GM21381 (cell line): ENCODE measurements around the gene TMTC4.
A peak's percentile ranks its signal among the peaks of the same experiment; 100 is the strongest.
"Not testable (repeated sequence)": the region's sequence is repeated elsewhere in the genome, so short reads cannot be mapped to it uniquely, and the experiment has no call there.

Experiments
- ATAC-seq: cut with Tn5 transposase; IDR thresholded peaks from one replicate; pipeline ENCODE4 v1.9.1; 2021; ENCODE audit warnings: mild to moderate bottlenecking, moderate library complexity; ENCODE audit not compliant: unreplicated experiment

TMTC4 gene, protein sequence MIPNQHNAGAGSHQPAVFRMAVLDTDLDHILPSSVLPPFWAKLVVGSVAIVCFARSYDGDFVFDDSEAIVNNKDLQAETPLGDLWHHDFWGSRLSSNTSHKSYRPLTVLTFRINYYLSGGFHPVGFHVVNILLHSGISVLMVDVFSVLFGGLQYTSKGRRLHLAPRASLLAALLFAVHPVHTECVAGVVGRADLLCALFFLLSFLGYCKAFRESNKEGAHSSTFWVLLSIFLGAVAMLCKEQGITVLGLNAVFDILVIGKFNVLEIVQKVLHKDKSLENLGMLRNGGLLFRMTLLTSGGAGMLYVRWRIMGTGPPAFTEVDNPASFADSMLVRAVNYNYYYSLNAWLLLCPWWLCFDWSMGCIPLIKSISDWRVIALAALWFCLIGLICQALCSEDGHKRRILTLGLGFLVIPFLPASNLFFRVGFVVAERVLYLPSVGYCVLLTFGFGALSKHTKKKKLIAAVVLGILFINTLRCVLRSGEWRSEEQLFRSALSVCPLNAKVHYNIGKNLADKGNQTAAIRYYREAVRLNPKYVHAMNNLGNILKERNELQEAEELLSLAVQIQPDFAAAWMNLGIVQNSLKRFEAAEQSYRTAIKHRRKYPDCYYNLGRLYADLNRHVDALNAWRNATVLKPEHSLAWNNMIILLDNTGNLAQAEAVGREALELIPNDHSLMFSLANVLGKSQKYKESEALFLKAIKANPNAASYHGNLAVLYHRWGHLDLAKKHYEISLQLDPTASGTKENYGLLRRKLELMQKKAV

DNA sequence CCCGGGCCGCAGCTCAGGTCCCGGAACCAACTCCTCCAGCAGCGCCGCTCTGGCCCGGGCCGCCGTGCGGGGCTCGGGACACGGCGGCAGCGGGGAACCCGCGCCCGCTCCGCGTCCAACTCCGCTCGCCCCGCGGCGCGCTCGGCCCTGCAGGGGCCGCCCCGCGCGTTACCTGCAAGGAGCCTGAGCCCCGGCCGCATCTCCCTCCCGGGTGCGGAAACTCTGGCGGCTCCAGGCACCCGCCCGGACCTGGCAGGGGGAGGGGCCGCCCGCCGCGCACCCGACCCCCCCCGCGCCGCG lies at the start of gene TMTC4:
Gene TMTC4 (minus strand): TSS at position 224 of the 300 bp plus-strand sequence. CDS start 4,433 bp downstream, outside the sequence.
- peak; percentile 31 for ATAC-seq

DNA sequence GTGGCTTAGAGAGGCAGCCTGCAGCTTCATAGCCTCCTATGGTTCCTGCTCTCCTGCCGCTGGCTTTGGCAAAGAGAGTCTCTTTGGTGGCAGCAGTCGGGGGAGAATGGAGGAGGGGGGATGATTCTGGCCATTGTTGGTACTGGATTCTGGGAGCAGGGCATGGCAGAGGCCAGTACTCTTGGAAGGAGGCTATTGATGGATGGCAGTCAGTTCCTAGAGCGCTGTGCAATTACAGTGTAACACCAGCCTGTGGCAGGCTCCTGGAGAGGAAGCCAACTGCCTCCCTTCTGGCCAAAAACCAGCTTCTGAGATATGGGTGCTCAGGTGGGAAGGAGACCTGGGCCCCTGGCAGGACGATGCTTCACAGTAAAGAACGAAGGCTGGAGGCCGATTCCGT lies 47.9 kb upstream of the TMTC4 start:
- no peak for ATAC-seq

DNA sequence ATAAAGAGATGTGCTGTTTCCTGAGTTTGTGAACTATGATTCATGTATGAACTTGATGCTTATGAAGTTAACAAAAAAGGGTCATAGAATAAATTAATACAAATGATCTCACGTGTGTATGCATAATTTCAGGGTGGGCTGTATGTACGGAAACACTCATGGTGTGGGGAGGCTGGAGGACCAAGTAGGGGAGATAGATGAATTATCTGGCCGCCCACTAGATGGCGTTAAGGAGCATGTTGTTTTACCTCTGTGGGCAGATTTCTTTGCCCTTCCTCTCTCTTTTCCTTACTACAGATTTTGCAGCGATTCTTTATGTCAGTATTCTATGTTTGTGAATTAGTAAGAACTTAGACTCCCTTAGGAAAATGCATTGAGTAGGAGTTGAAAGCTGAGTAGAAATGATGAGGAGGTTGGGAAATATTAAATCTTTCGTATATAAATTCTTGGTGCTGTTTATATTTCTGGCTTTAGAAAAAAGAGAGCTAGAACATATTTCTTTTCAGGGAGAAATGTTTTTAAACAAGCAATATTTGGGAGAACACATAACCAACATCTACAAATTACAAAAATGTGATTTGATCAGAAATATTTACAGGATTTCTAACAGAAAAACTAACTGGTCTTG lies 47.4 kb upstream of the TMTC4 start:
- ATAC-seq, result peak; percentile 75

DNA sequence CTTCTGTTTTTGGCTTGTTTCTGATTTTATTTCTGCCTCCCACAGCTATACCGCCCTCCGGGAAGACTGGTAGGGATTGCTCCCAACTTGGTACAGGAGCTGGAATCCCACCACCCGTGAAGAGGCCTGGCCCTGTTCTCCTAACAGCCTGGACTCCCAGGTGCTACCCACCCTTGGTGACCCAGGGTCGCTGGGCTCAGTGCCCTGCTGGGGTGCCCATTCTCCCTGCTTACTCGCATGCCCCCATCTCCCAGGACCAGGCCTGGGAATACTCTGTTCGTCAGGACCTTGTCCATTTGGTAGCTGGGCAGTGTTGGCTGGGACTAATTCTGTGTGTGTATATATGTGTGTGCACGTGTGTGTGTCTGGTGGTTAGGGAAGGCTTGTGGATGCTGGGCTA lies 41.0 kb upstream of the TMTC4 start:
- no peak for ATAC-seq

GRCh38 chr13:100714478-100714877 lies 39.9 kb upstream of the TMTC4 start:
- ATAC-seq, result no peak

- no peak for ATAC-seq
Measured at GRCh38 chr13:100710176-100710575, 35.6 kb upstream of the TMTC4 start.

DNA sequence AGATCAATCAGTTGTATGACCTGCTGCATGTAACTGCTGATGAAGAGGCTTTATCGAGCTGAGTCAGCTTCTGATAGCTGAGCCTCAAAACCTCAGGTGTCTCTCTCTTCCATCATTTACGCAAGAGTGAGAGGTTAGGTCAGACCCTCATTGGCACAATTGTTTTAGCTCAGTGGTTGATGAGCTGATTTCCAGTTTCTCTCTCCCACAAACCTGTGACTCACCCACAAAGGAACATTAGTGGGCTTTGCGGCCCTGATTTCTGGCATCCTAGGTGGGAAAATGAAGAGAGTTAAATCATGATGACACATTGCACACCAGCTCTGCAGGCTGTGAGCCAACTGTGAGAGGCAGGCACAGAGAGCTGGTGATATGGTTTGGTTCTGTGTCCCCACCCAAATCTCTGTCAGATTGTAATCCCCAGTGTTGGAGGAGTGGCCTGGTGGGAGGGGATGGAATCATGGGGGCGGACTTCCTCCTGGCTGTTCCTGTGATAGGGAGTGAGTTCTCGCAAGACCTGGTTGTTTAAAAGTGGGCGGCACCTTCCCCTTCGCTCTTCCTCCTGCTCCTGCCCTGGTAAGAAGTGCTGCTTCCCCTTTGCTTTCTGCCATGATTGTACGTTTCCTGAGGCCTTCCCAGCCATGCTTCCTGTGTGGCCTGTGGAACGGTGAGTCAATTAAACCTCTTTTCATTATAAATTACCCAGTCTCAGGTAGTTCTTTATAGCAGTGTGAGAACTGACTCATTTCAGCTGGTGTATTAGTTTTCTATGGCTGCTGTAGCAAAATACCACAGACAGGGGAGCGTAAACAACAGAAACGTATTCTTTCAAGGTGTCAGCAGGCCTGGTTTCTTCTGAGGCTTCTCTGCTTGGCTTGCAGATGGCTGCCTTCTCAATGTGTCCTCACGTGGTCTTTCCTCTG lies 33.5 kb upstream of the TMTC4 start:
- no peak for ATAC-seq

DNA sequence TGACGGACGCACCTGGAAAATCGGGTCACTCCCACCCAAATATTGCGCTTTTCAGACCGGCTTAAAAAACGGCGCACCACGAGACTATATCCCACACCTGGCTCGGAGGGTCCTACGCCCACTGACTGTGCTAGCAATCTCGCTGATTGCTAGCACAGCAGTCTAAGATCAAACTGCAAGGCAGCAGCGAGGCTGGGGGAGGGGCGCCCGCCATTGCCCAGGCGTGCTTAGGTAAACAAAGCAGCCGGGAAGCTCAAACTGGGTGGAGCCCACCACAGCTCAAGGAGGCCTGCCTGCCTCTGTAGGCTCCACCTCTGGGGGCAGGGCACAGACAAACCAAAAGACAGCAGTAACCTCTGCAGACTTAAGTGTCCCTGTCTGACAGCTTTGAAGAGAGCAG lies 23.7 kb upstream of the TMTC4 start:
- not testable (repeated sequence) for ATAC-seq

DNA sequence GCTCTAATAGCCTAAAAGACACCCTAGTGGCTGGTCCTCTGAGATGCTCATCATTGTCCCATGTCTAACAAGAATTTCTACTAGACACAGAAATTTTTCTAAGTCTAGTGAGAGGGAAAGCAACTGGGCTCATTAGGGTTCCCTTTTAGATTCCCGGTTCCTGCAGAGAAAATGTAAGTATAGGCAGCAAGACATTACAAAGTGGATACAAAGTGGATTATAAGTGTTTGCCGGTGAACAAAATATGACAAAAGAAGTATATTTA lies 20.8 kb upstream of the TMTC4 start:
- ATAC-seq, result no peak

DNA sequence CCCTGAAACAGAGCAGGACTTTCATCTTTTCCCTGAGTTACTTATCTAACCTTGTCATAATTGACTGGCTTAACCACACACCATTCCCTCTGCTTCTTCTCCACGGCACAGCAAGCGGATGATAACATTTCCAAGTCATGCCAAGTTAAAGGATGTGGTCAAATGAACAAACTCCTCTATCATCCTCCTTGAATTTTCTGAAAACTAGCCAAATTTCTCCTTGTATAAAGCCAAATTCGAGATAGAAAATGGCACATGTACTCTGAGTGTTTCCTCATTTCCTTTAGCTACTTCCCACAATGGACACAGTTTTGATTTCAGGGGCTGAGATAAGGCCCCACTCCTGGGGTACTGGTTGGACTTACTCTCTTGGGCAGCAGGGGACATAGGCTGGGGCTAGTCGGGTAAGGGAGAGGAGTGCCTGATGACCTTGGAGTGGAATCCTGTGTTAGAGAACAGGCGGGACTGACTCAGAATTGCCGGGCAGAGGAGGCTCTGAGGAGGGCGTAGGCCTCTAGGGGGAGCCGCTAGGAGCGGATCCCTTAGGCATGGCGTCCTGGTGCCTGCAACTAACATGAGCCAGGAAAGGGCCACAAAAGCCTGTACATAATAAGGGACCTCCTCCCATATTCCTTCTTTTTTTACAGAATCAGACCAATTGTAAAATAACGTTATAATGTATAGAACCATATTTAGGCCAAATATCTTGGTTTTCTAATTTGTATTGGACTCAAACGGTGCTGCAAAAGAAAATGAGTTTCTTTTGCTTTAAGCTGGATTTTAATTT lies 20.3 kb upstream of the TMTC4 start:
- ATAC-seq, result no peak

- ATAC-seq, result no peak
Measured at GRCh38 chr13:100689191-100689590, 14.6 kb upstream of the TMTC4 start.

DNA sequence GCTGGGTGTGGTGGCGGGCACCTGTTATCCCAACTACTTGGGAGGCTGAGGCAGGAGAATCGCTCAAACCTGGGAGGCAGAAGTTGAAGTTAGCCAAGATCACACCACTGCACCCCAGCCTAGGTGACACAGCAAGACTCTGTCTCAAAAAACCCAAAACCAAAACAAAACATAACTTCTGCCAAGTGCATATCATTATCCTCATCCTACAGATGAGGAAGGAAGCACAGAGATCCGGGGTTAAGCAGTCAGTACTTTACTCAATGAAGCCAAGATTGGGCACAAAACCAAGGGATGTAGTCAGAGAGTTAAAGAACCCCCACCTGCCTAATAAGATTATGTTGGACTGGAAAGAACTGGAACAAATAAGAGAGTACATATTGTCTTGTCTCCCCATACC lies 5.5 kb upstream of the TMTC4 start:
- ATAC-seq, result no peak

DNA sequence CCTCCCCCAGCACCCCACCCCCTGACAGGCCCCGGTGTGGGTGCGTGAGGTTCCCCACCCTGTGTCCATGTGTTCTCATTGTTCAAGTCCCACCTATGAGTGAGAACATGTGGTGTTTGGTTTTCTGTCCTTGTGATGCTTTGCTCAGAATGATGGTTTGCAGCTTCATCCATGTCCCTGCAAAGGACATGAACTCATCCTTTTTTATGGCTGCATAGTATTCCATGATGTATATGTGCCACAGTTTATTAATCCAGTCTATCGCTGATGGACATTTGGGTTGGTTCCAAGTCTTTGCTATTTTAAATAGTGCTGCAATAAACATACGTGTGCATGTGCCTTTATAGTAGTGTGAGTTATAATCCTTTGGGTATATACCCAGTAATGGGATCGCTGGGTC lies 2.5 kb upstream of the TMTC4 start:
- not testable (repeated sequence) for ATAC-seq

DNA sequence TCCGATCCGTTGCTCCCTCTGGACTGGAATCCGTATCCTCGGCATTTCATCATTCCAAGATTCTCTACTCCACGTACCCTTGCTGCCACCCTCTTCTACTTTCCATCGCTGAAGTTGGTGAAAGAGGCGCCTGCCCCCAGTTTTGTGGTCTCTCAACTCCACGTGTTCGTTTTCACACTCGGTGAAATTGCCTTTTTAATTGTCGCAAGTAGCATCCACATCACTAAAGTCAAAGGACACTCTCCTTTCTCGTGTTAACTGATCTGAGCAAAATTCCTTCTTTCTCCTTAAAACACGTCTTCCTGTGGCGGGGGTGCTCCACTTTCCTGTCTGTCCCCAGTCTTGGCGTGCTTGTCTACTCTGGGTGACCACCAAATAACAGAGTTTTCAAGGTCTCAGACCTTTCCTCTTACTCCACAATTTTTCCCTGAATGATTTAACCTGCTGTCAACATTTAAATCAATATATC lies 1.1 kb upstream of the TMTC4 start:
- ATAC-seq, result no peak

- ATAC-seq, result peak; percentile 94
Measured at GRCh38 chr13:100674872-100675660, 471 bp upstream of the TMTC4 start.

- peak; percentile 28 for ATAC-seq
Measured at GRCh38 chr13:100673713-100674571, 653 bp downstream of the TMTC4 start.

DNA sequence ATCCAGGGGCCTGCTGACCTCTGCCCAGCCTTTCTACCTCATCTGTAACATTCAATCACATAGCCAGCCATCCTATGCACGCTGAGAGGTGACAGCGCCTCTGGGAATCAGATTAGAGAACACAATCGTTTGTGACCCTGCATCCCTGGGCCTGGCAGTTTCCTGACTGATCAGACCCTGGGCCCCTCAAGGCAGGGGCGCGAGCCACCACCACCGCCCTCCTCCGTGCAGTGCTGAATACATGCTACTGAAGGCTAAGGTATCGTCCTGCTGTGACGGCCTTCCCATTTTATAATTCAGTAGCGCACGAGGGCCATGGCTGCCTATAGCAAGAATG lies 1.3 kb downstream of the TMTC4 start:
- no peak for ATAC-seq

DNA sequence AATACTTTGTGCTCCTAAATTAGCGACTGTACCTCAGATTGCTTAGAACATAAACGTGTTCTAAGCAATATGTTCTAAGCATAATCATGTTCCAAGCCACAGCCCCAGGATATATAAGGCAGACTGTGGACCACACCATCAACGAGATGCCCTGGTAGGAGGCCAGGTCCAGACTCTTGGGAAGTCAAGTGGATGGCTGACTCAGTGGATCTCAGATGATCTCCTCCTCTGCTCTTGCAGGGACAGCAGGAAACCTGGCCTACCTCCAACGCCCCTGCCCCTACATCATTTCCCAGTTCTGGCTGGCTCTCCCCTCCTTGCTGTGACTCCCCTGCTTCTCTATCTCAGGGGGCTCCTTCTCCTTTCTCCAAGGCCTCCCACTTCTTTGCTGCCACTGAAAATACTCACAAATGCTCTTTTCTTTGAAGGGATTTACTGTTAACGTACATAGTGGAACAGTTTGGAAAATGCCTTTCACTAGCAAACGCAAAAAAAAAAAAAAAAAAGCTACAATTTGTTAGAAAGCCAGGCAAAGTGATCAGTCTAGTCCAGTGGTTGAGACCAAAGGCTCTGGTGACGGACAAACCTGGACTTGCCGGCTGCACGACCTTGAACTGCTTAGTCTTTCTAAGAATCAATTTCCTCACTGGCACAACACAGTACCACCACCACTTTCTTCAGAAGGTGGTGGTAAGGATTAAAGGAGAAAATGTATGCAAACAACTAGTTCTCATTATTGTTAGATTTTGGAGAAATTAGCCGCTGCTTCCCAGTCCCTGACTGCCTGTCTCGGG lies 3.0 kb downstream of the TMTC4 start:
- no peak for ATAC-seq
